Left colon (tissue), 2 donors: ENCODE measurements around the gene MRGPRF. TPM values are rescaled to one million over a fixed set of nuclear protein-coding genes. Genes with fewer than 3 reads are reported as not detected.

ENCODE experiments used
- ATAC-seq: fragments of 200-7000 bp; cut with Tn5 transposase; one replicate; pipeline ENCODE4 v1.9.1; 2020; ENCODE audit warnings: mild to moderate bottlenecking, moderate library complexity
- DNase-seq, 2 donors: peaks; one replicate each; pipeline ENCODE4 v3.0.0-alpha.2; 2020
- intact Hi-C, 2 donors: fragments of 100-400 bp; cut with DNase I in 1 of 2; cut with micrococcal nuclease in 1 of 2; formaldehyde crosslinking; loops; one replicate each; pipeline versions ENCODE4 v1.11.2 to v1.14.0; 2022; cut with DNase I, micrococcal nuclease
- long read RNA-seq: library from polyadenylated mRNA; unstranded; transcript quantifications from one replicate; pipeline ENCODE4 v2.0.0, GENCODE V29; 2021
- total RNA-seq, 2 donors: library from RNA; stranded (reverse); fragmentation: NEBNext Ultra II Directional; extraction: Animal tissue kit (Norgen Biotek cat#: 25700); gene quantifications; one replicate each; pipeline ENCODE4 v1.2.1, GENCODE V29; 2021
- donor health status: DM: no; HTN: no; CAD: no.
- donor health status: DM: yes; HTN: yes; CAD: no.

The MRGPRF gene
- total RNA-seq, result 10 to 100 TPM in 1 of 2 donors, 1 to 10 TPM in 1; 3.4 to 25.2 TPM
- long read RNA-seq, partial matches to known transcripts, result 0 of 7 reads
- long read RNA-seq, other reads (novel, unspliced or antisense), result 4 of 7 reads

- ATAC-seq, result peak; percentile 2
- peak; percentile 78 to 92 for DNase-seq
- intact Hi-C loops, result no loop called here
Observed at GRCh38 chr11:69013009-69013951, at the start of gene MRGPRF. Gene MRGPRF, minus strand, starts transcription at chr11:69013246. Its CDS starts 3,345 bp downstream, at chr11:69009901.

- DNase-seq (no peak), ATAC-seq (no peak)
- intact Hi-C loops, result no loop called here
Observed at GRCh38 chr11:69062169-69062855, 49.3 kb upstream of the MRGPRF start.

DNA sequence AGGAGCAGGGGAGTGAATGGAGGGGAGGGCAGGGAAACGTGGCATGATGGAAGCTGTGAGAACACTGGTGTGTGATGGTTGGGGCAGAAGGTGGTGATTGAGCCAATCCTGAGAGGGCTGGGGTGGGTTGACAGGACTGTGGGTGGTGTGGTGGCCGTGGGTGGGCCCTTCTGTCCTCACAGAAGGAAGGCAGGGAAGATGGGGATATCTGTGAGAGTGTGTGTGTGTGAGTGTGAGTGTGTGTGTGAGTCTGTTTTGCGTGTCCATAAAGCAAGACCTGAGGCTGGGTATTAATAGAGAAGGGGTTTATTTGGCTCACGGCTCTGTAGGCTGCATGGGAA is 48.6 kb upstream of the MRGPRF start:
- intact Hi-C loops, result no loop called here
- DNase-seq (no peak), ATAC-seq (no peak)

DNA sequence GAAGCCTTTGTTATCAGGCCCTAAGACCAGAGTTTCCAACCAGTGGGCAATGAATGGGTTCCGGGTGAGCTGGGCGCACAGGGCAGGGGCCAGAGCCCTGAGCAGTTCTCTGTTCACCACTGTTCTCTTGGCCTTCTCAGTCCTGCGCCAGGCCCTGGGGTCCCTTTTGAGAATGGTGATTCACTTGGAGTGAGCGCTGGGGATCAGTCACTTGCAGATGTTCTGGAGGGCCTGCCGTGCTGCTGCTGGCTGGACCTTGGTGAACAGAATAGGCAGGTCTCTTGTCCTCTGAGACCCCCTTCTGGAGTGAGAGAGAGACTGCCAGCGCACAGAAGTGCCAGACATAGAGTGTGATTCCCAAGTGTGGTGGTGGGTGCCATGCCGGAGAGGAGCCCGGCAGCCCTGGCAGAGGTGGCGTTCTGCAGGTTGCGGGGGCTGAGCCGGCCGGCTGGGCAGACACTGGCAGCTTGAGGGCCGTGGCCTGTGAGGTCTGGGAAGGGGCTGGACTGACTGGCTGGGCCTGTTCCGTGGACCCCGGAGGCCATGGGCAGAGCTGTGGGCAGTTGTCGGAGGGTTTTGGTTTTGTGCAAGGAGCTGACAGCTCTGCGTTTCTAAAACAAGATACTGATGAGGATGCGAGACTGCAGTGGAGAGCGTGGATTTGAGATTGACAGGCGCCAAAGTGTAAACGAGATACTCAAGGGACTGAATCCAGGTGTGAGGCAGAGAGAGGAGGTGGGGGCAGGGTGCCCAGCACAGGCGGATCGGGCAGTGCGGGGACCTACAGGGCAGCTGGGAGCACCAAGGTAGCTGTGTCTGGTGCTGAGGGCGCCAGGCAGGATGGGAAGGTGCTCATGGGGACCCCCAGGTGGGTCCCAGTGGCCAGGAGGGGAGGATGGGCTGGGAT is 48.0 kb upstream of the MRGPRF start:
- DNase-seq, result no peak
- intact Hi-C loops, result no loop called here
- no peak for ATAC-seq

GRCh38 chr11:69059985-69060384 is 46.9 kb upstream of the MRGPRF start:
- intact Hi-C loops, result no loop called here
- no peak for ATAC-seq
- DNase-seq, result no peak

- ATAC-seq (no peak), DNase-seq (no peak)
- intact Hi-C loops, result no loop called here
Observed at GRCh38 chr11:69059429-69059828, 46.4 kb upstream of the MRGPRF start.

DNA sequence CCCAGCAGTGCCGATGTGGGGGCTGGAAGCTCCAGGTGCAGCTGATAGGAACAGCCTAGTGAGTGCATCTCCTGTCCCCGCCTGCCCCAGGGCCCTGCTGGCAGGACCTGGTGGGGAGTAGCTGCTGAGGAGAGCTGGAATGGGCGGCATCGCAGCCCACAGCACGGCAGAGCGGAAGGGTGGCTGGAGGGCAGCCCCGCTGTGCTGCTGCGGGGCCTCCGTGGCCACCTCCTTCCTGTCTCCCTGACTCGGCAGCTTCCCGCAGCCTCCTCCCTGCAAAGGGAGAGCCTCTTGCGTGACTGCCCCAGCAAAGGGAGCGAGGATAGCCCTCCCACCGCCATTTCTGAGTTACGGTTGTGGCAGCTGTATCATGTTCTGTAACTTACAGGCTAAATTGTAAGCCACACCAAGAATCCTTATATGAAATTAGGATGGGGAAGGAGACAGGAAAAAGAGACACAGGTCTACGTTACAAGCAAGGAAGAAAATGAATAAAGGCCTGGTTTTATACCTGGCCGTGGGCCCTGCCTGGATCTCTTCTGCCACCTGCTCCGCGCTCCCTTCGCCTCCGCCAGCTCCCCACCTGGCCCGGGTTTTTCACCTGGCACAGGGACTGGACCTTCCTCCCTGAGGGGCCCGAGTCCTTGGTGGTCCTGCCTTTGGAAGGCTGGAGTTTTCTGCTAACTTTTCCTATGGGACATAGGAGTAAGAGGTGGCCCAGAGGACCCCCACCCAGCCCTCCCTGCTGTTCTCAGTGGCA is 45.6 kb upstream of the MRGPRF start:
- intact Hi-C loops, result no loop called here
- no peak for DNase-seq
- no peak for ATAC-seq

DNA sequence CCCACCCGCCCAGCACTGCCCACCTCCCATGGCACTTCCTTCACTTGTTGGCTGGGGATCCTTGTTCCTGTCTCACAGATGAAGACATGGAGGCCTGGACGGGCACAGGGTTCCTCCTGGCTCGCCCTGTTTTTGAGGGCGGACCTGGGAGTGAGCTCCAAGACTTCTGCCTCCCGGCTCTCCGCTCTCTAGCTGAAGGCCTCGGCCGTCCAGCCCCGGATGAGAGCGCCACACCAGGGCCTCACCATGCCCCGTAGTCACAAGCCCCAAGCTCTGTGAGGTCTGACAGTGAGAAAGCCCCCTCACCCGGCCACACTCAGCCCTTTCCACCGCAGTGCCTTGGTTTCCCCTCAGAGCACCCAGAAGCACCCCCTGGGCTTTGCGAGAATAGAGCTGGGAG is 44.8 kb upstream of the MRGPRF start:
- ATAC-seq (no peak), DNase-seq (no peak)
- intact Hi-C loops, result no loop called here

DNA sequence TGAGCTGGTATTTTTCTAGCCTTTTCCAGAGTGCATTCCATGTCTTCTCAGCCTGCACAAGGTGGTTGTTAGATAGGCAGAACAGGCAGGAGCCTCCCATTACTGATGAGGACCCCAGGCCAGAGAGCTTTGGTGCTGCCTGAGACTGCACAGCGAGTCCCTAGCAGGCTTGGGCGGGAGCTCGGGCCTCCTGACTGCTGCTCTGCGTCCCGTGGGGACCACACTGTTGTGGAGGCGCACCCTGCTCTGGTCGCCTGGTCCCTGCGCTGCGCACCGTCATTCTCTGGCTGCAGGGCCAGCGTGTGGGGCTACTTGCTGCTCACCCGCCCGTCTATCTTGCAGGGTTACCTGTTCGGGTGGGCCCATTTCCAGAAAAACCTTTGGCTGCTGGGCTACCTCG is 44.2 kb upstream of the MRGPRF start:
- DNase-seq (no peak), ATAC-seq (no peak)
- intact Hi-C loops, result no loop called here

DNA sequence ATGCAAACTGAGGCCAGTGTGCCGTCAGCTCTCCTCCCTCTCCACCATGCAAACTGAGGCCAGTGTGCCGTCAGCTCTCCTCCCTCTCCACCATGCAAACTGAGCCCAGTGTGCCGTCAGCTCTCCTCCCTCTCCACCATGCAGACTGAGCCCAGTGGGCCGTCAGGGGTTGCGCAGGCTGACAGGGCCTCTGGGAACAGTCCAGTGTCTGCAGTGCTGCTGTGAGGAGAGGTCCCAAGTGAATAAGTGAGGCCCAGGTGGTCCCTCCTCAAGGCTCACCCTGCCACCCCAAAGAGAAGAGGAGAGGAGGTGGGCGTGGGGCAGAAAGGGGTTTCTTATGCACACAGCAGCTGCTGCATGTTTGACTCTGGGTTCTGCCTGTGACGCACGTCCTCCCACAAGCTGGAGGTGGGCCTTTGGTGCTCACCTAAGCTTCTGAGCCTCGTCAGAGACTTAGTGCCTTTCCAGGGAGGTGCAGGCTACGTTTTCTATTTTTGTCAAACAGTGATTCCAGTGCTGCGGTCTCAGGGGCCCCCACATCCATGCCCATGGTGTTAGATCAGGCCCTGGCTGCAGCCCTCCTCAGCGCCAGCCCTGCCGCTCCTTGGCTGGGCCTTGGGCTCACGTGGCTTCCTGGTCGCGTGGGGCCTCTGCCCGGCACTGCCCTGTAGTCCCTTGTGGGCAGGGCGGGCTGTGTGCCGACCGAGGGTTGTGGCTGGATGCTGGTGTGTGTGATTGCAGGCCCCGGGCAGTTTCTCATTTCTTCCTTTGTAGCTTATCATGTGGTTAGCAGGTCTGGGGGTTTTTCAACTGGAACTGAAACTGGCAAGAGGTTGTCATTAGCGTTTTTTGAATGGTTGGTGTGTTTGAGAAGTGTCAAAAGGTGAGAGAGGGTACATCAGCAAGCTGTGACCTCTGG is 42.8 kb upstream of the MRGPRF start:
- intact Hi-C loops, result no loop called here
- no peak for ATAC-seq
- DNase-seq, result peak; percentile 55 to 59

DNA sequence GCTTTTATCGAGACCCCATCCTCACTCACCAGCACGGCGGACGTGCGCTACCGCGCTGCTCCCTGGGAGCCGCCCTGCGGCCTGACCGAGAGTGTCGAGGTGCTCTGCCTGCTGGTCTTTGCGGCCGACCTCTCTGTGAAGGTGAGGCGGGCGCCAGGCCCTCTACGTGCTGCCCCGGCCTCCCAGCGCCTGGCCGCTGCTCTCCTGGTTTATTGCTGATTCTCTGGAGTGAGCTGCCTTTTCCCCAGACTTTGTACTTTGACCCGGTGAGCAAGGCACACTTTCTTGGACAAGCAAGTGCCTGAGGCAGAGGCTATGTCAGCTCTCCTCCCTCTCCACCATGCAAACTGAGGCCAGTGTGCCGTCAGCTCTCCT is 42.2 kb upstream of the MRGPRF start:
- peak; percentile 95 for ATAC-seq
- intact Hi-C loops, result no loop called here
- peak; percentile 69 to 74 for DNase-seq

DNA sequence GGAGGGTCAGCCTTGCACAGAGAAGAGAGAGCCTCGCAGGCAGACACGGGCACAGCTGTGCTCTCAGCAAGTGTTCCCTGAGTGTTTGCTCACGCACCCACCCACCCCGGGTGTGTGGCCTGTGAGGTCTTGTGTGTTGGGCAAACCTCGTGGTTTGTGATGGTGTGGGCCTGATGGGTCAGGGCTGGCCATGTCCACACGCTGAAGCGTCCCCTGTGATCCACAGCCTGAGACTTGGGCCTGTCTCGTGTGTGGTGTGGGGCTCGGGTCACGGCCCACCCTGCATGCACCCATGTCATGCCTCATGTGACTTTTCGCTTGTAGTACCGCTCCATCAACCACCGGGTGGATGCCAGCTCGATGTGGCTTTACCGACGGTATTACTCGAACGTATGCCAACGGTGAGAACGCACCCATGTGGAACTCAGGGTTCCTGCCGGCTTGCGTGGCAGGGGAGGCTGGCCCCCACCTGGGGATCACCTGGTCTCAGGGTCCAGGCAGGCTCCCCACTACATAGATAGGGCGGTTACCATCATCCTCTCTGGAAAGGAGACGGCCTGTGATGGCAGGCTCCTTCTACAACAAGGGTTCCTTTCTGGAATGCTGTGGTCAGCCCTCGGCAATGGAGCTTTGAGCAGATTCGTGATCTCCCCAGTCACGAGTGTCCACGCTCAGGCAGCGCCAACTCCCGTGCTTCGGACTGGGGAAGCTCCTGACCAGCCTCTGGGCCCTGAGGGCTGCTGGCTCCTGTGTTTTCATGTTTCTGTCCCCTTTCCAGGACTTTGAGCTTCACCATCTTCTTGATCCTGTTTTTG is 41.6 kb upstream of the MRGPRF start:
- DNase-seq (no peak), ATAC-seq (peak; percentile 1)
- intact Hi-C loops, result no loop called here

- ATAC-seq (no peak), DNase-seq (no peak)
- intact Hi-C loops, result no loop called here
Observed at GRCh38 chr11:69053546-69054396, 40.7 kb upstream of the MRGPRF start.

DNA sequence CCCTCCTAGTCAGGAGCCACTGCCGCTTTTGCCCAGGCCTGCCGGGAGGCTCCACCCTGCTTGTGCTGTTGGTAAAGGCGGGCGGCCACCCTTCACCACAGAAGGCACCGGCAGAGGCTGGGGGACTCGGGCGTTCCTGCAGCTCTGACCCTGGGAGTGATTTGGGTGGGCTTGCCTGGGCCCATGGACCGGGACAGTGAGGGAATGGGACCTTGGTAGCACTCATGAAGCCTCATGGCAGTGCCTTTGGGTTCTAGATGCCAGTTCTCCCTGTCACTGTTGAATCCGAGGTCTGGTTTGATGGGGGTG is 40.1 kb upstream of the MRGPRF start:
- intact Hi-C loops, result no loop called here
- DNase-seq, result no peak

GRCh38 chr11:69052343-69053168 is 39.5 kb upstream of the MRGPRF start:
- no peak for DNase-seq
- intact Hi-C loops, result no loop called here

More for the DNA sequence above, 40.1 kb upstream of the MRGPRF start:
- ATAC-seq, result no peak

More at GRCh38 chr11:69052343-69053168, 39.5 kb upstream of the MRGPRF start:
- ATAC-seq, result no peak
